GM12892 (cell line): ENCODE results near the gene NDFIP2.
A peak's percentile ranks its signal among the peaks of the same experiment; 100 is the strongest.

Experiments
- DNase-seq: peaks from one replicate; pipeline ENCODE4 v3.0.0; 2011; ENCODE audit not compliant: insufficient read length
- FAIRE-seq: peaks from 2 replicates; lab custom pipeline; 2011; peaks lifted over from hg19 to GRCh38; lab: Jason Lieb, UNC
- POLR2A ChIP-seq: IDR thresholded peaks from 2 replicates; pipeline ENCODE4 v1.6.1; 2011; ENCODE audit warnings: low read depth, low read length, control low read depth
- POLR2AphosphoS5 ChIP-seq: IDR thresholded peaks from 2 replicates; pipeline ENCODE4 v1.6.1; 2011; ENCODE audit warnings: low read depth, low read length, control low read depth
- TAF1 ChIP-seq: IDR thresholded peaks from 2 replicates; pipeline ENCODE4 v1.6.1; 2011; ENCODE audit warnings: low read depth, mild to moderate bottlenecking, control low read depth, low read length, borderline replicate concordance

The NDFIP2 gene

DNA sequence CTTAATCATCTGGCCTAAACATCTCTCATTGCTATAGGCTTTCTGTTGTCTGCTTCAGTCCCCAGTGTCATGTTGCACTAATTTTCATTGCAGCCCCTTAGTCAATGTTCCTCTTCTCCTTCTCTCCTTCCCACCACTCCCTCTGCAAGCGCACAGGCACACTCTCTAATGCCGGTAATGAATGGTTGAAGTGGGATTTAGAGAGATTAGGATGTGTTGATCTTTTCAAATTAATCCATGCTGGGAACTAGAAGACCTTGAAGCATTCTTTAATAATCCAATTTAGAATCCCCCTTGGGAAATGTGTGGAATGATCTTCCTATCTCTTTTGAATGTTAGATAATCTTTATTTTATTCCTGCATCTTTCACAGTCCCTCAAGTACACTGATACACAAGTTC is 33.2 kb upstream of the NDFIP2 start:
- no peak for TF ChIP-seq POLR2A
- TF ChIP-seq POLR2AphosphoS5, result no peak
- TF ChIP-seq TAF1, result no peak
- FAIRE-seq (no peak), DNase-seq (no peak)

DNA sequence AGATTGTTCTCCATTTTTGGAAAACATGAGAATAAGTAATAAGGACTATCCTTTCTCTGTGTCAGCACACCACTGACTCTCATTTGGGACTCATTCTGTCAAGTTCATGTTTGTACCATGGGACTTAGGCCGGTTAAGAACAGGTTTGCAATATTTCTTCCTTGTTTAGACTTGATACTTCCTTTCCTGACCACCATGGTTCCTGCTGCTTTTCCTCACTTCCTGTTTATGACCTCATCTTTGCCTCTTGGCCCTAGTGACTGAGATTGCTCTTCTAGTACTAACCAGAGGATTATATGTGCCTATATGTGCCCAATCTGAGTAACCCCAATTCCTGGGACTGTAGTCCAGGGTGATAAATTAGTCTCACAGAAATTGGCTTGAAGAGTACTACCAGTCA is 32.5 kb upstream of the NDFIP2 start:
- no peak for TF ChIP-seq POLR2A
- no peak for TF ChIP-seq POLR2AphosphoS5
- DNase-seq (no peak), FAIRE-seq (peak; percentile 87)

DNA sequence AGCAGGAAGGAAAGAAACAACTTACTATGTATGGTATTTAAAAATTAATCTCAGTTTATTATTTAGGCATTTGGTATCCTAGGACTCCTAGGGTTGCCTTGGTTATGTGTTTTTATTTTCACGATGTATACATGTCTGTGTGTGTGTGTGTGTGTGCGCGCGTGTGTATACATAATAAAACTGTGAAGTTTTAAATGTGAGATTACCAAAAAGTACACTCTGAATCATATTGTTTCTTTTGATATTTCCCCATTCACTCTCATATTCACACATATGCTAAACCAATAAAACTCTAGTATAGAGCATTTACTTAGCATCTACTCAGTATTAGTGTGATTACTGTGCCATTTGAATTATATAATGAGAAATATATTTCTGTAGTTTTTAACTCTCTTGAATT is 30.8 kb upstream of the NDFIP2 start:
- TF ChIP-seq POLR2AphosphoS5 (no peak), TAF1 (no peak)
- DNase-seq (no peak), FAIRE-seq (no peak)

DNA sequence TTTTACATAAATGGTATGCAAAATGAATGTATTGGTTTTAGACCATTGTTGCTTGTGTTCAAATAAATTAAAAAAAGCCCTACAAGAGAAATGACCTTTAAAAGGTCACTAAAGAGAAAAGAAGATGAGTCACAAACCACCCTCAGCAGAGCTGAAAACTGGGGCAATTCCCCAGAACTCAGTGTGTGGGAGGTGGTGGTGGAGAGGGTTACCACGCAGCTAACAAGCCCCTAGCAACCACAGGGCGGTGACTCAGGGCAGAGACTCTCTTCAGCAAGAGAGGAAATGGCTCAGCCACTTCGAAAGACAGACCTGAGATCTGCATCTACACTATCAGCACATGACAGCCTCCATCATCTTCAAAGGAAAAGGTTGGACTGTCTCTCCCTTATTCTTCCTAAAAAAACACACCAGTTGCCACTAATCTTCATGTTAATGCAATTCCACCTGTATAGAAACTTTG is 29.4 kb upstream of the NDFIP2 start:
- FAIRE-seq, result peak; percentile 97
- TF ChIP-seq POLR2A, result no peak
- TF ChIP-seq POLR2AphosphoS5, result no peak
- TF ChIP-seq TAF1, result no peak
- DNase-seq, result peak; percentile 31

DNA sequence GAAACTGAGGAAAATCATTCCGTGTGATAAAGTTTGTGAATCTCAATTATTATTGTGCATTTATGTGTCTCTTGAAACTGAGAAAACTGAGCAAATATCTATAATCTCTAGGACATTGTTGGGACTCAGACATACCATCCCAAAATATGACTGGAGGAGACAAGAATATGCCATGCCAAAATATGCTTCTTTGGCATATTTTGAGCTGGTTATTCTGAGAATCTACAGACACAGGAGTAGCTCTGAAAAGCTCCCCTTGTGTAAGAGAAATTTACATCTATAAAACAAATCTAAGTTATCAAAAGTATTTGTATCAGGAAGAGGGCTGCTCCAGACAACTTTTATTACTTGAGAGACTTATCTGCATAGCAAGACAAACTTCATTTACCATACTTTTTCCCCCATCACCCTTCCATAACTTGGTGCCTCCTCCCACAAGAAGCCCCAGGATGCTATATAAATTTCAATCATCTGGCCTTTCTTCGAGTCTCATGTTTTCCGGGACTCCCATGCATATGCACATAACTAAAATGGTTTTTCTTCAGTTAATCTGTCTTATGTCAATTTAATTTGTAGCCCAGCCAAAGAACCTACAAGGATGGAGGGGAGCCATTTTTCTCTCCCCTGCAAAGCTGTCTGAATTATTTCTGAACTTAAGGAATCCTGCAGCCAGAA is 28.6 kb upstream of the NDFIP2 start:
- TF ChIP-seq POLR2A, result no peak
- no peak for TF ChIP-seq POLR2AphosphoS5
- no peak for TF ChIP-seq TAF1
- FAIRE-seq (peak; percentile 38), DNase-seq (no peak)

DNA sequence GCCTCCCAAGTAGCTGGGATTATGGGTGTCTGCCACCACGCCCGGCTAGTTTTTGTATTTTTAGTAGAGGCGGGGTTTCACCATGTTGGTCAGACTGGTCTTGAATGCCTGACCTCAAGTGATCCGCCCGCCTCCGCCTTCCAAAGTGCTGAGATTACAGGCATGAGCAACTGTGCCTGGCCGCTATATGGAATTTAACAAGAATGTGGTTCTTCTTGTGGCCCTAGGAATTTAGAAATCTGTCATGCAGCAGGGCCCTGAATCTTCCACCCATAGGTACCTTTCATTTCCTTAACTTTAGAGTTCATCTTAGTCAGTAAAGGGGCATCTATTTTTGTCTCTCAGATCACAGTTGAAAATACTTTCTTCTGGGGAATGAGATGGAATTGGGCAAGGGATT is 25.6 kb upstream of the NDFIP2 start:
- DNase-seq, result no peak
- TF ChIP-seq POLR2A, result no peak
- TF ChIP-seq POLR2AphosphoS5, result no peak
- no peak for TF ChIP-seq TAF1
- FAIRE-seq, result no peak

DNA sequence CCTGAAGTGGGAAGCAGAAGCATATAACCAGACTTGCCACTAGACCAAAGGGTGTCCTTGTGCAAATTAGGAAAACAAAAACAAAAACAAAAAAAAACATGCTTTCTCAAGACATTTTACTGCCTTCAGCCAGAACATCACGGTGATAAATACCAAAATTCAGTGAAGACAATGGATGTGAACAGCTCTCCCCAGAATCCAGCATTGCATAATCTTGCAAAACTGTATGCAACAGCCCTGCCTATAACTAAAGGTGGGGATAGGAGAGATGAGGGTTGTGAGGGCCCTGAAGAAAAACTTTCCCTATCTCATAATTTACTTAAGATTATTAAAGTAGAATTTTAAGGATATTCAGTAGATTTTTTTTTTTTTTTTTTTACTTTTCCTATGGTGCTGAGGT is 24.9 kb upstream of the NDFIP2 start:
- FAIRE-seq, result no peak
- TF ChIP-seq POLR2A, result no peak
- TF ChIP-seq POLR2AphosphoS5, result no peak
- TF ChIP-seq TAF1, result no peak
- no peak for DNase-seq

DNA sequence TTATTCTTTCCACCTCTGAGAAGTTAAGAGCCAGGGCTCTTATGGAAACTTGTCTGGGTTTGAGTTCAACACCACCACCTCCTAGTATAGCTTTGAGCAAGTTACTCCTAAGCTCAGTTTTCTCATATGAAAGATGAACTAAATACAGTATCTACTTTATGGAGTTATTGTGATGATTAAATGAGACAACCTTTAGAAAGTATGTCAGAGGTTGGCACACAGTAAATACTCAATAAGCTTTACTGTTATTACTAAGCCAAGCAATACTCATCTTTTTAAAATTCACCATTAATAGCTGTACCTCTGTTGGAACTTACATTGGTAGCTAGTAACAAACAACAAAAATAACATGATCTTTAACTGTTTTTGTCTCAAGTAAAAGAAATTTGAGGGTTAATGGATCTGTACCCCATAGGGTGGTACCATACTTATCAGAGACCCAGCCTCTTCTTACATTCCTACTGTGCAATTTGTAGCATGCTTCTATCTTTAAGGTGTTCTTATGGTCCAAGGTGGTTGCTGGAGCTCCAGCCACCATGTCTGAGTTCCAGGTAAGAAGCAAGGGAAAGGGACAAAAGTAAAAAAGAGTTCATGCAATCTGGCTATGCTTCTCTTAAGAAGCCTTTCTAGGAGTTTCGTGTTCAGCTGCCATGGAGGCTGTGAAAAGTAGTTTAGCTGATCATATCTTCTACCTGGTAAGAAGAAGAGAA is 24.1 kb upstream of the NDFIP2 start:
- DNase-seq (no peak), FAIRE-seq (peak; percentile 42)
- TF ChIP-seq POLR2AphosphoS5, result no peak
- TF ChIP-seq TAF1, result no peak
- TF ChIP-seq POLR2A, result no peak

DNA sequence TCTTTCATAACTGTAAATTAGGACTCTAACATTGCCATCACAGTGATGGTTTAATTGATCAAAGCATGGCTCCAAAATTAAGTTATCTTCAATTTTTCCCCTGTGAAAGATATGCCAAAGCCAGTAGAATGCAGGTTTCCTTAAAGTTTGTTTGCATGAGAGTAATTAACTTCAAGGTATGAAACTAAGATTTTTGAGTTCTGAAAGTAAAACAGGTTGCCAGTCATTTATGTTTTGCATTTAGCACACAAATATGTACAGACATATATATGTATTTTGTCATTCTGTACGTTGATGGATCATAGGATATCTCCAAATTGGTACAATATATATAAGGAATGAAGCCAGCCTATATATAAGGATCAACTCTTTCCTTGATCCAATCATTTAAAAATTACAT is 23.6 kb upstream of the NDFIP2 start:
- FAIRE-seq (no peak), DNase-seq (no peak)

DNA sequence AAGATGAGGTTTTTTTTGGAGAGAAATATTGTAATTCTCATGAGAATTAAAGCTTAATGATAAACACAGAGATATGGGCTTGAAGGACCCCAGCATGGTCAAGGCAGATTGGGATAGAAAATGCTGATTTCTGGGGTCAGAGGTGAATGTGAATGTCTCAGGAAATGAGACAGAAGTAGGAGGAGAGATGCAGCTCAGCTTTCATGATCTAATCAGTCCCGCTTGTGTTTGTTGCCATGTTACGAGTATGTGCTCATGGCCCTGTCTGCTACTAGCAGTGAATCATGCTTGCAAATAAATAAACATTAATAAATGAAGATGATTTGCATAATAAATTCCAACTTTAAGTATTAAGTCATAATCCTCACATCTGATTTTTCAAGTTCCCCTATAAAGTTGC is 23.0 kb upstream of the NDFIP2 start:
- FAIRE-seq (no peak), DNase-seq (no peak)
- no peak for TF ChIP-seq TAF1
- no peak for TF ChIP-seq POLR2AphosphoS5
- no peak for TF ChIP-seq POLR2A

More for the DNA sequence above, 23.6 kb upstream of the NDFIP2 start:
- no peak for TF ChIP-seq POLR2A
- TF ChIP-seq TAF1, result no peak
- no peak for TF ChIP-seq POLR2AphosphoS5

DNA sequence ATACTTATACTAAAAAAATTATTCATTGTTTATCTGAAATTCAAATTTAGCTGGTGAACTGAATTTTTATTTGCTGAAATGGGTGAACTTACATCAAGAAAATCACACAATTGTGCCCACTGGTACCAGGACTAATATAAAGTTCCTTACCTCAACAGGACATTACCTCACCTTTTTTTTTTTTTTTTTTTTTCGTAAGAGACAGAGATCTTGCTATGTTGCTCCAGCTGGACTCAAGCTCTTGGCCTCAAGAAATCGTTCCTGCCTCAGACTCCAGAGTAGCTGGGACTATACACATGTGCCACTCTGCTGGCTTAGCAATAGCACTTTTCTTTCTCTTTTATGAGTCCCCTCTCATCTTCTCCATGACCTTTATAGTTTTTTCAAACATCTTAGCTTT is 22.5 kb upstream of the NDFIP2 start:
- FAIRE-seq (no peak), DNase-seq (no peak)
- TF ChIP-seq POLR2AphosphoS5, result no peak
- no peak for TF ChIP-seq POLR2A
- no peak for TF ChIP-seq TAF1

DNA sequence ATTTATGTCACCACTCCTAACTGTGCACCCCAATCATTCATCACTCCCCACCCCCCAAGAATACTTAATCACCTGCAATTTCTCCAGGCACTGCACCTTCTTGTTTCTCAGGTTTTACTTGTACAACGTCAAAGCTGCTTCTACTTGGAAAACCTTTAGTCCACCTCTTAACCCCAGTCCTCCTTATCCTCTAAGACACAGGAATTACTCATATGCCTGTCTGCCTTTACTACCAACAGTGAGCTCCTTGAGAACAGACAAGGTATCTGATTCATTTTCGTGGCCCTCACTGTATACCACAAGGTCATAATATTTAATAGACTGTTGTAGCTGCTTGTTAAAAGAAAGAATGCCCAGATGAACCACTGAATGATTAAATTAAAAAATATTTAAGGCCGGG is 21.0 kb upstream of the NDFIP2 start:
- no peak for FAIRE-seq
- no peak for TF ChIP-seq POLR2A
- no peak for TF ChIP-seq TAF1
- no peak for DNase-seq

DNA sequence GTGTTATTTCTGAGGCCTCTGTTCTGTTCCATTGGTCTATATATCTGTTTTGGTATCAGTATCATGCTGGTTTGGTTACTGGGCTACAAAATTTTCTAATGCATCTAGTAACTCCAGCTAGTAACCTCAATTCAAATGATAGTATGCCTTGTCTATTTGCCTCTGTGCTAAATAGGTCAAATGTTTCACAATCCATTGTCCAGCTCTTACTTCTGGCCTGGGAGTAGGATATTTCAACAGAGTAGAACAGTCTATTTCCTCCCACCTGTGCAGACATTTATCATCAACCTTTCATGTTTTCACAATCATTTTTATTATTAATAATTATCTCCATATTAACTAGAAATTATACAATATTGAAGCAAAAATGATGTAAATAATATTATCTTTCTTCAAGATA is 18.1 kb upstream of the NDFIP2 start:
- DNase-seq, result no peak
- FAIRE-seq, result no peak
- no peak for TF ChIP-seq TAF1
- no peak for TF ChIP-seq POLR2A
- TF ChIP-seq POLR2AphosphoS5, result no peak
